ENCODE results near the gene MLX. TPM values are rescaled to one million over a fixed set of nuclear protein-coding genes. Genes with fewer than 3 reads are reported as not detected.
A peak's percentile ranks its signal among the peaks of the same experiment; 100 is the strongest.

MLX gene
- total and polyA plus RNA-seq, 7 donors: 45.2 to 108 (median 67.9) TPM

DNA sequence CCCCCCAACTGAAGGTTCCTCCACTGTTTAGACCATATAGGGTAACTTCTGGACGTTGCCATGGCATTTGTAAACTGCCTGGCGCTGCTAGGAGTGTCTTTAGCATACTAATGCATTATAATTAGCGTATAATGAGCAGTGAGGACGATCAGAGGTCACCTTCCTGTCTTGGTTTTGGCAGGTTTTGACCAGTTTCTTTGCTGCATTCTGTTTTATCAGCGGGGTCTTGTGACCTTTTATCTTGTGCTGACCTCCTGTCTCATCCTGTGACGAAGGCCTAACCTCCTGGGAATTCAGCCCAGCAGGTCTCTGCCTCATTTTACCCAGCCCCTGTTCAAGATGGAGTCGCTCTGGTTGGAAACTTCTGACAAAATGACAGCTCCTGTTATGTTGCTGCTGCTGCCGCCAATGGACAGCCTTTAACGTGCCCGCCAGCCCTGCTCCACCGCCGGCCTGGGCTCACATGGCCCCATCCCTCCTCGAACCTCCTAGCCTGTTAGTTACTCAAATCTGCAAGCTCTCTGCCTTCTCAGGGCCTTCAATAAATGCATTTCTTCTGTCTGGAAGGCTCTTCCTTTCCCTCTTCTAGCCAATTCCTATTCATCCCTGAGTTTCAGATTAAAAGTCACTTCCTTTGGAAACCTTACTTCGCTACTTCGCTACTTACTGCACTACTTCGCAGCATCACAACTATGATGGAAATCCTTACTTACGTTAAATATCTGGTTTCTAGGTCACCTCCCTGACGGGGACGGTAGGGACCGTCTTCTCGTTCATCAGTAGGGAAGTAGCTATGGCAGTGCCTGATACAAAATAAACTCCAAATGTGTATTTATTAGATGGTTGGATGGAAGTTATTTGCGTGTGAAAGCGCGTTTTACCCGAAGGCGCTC is 31.5 kb upstream of the MLX start:
- TF ChIP-seq, protein P1, sequence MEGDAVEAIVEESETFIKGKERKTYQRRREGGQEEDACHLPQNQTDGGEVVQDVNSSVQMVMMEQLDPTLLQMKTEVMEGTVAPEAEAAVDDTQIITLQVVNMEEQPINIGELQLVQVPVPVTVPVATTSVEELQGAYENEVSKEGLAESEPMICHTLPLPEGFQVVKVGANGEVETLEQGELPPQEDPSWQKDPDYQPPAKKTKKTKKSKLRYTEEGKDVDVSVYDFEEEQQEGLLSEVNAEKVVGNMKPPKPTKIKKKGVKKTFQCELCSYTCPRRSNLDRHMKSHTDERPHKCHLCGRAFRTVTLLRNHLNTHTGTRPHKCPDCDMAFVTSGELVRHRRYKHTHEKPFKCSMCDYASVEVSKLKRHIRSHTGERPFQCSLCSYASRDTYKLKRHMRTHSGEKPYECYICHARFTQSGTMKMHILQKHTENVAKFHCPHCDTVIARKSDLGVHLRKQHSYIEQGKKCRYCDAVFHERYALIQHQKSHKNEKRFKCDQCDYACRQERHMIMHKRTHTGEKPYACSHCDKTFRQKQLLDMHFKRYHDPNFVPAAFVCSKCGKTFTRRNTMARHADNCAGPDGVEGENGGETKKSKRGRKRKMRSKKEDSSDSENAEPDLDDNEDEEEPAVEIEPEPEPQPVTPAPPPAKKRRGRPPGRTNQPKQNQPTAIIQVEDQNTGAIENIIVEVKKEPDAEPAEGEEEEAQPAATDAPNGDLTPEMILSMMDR (IDR thresholded peaks at IDR 0.05): no peak
- peak in 2 of 4 donors; percentile 0 to 14 for ATAC-seq

DNA sequence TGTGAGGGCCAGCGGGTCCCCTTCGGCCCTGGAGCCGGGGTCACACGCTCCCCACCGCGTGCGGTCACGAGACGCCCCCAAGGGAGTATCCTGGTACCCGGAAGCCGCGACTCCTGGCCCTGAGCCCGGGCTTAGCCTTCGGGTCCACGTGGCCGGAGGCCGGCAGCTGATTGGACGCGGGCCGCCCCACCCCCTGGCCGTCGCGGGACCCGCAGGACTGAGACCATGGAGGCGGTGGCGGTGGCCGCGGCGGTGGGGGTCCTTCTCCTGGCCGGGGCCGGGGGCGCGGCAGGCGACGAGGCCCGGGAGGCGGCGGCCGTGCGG is 30.9 kb upstream of the MLX start, which contains the start of gene NAGLU:
NAGLU (plus strand) TSS at position 194 of the 324 bp plus-strand sequence; CDS start at position 226, 32 bp downstream.
- 0% methylated on average over 20 to 40 of the region's 40 CpGs for WGBS, 3 donors
- peak; percentile 98 to 99 for DNase-seq
- ATAC-seq: peak; percentile 81 to 84 (median 82)
- intact Hi-C loops (cut with DNase I): no loop called here
- TF ChIP-seq, protein P1 (IDR thresholded peaks at IDR 0.05): no peak
- Histone ChIP-seq H3K4me1 (peaks cover 28% of the 10 kb centered on the region), H3K27ac (peak within 1 kb of the TSS; percentile 92), H3K27me3 (ENCODE audit: insufficient read depth in 3 of 3, low read length in 2 of 3) (no peaks in the 10 kb centered on the region), H3K9me3 (no peaks in the 10 kb centered on the region), H3K4me3 (peak within 1 kb of the TSS; percentile 74), H3K36me3 (ENCODE audit: insufficient read depth in 1 of 2, low read depth in 1 of 2) (peaks cover 0 to 30% of the 10 kb centered on the region in 2 donors)

More for the DNA sequence above, 31.5 kb upstream of the MLX start:
- Histone ChIP-seq H3K36me3 (ENCODE audit: insufficient read depth in 1 of 2, low read depth in 1 of 2) (peaks cover 0 to 24% of the 10 kb centered on the region in 2 donors), H3K9me3 (no peaks in the 10 kb centered on the region), H3K4me1 (peaks cover 30% of the 10 kb centered on the region), H3K27ac (peak overlapping the region; percentile 92), H3K4me3 (peak overlapping the region; percentile 74), H3K27me3 (ENCODE audit: insufficient read depth in 3 of 3, low read length in 2 of 3) (no peaks in the 10 kb centered on the region)
- 34 to 35% (median 35%) methylated on average over 26 of the region's 26 CpGs for WGBS, 3 donors
- peak in 1 of 2 donors; percentile 45 for DNase-seq
- intact Hi-C loops (cut with DNase I): no loop called here

DNA sequence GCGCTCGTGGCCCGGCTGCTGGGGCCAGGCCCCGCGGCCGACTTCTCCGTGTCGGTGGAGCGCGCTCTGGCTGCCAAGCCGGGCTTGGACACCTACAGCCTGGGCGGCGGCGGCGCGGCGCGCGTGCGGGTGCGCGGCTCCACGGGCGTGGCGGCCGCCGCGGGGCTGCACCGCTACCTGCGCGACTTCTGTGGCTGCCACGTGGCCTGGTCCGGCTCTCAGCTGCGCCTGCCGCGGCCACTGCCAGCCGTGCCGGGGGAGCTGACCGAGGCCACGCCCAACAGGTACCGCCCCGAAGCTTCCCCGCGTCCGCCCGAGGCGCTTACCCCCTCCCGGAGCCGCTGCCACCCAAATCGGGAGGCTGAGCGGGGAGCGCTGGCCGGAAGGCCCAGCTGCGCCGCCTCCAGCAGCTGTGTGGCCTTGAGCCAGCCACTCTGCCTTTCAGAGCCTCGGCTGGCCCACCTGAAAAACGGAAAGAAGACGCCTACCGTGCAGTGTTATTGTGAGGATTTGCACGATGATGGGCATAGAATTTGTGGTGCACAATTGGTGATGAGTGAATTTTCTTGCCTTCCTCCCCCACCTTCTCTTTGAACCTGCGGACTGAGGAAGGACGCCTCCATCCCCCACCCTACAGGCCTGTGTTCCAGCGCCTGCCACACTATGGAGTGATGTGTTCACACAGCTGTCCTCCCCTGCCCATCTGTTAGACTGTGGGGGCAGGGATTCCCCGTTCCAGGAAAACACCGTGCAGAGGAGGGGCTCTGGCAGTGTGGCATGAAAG is 30.3 kb upstream of the MLX start:
- H3K9me3 ChIP-seq: no peaks in the 10 kb centered on the region
- H3K27ac ChIP-seq: peak overlapping the region; percentile 92
- intact Hi-C loops (cut with DNase I): no loop called here
- peaks cover 27% of the 10 kb centered on the region for H3K4me1 ChIP-seq
- DNase-seq (peak; percentile 89 to 95), ATAC-seq (peak; percentile 78 to 85 (median 82))
- H3K36me3 ChIP-seq (ENCODE audit: insufficient read depth in 1 of 2, low read depth in 1 of 2): peaks cover 0 to 35% of the 10 kb centered on the region in 2 donors
- H3K27me3 ChIP-seq (ENCODE audit: insufficient read depth in 3 of 3, low read length in 2 of 3): no peaks in the 10 kb centered on the region
- H3K4me3 ChIP-seq: peak overlapping the region; percentile 74
- 0 to 1% (median 0%) methylated on average over 41 to 65 of the region's 65 CpGs for WGBS, 3 donors
- TF ChIP-seq, protein P1 (IDR thresholded peaks at IDR 0.05): peak; percentile 7

DNA sequence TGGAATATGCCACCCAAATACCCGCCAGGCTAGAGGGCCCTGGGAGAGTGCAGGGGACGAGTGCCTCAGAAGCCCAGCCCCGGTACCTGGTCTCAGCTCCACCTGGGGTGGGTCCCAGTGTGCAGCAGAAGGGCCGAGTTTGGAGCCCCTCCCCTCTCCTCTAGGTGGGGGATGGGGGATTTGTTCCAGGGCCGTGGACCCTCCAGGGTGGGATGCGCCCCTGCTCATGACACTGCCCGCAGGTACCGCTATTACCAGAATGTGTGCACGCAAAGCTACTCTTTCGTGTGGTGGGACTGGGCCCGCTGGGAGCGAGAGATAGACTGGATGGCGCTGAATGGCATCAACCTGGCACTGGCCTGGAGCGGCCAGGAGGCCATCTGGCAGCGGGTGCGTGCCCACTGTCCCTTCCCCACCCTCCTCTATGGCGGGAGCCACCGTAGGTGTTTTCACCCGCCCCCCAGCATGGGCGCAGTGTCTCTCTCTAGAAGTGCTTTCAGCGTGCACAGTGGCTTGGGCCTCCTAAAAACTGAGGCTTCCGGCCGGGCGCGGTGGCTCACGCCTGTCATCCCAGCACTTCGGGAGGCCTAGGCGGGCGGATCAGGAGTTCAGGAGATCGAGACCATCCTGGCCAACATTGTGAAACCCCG is 29.6 kb upstream of the MLX start:
- TF ChIP-seq, protein P1 (IDR thresholded peaks at IDR 0.05): no peak

More for the DNA sequence above, 29.6 kb upstream of the MLX start:
- Histone ChIP-seq H3K4me1 (peaks cover 25% of the 10 kb centered on the region), H3K36me3 (ENCODE audit: insufficient read depth in 1 of 2, low read depth in 1 of 2) (peaks cover 0 to 42% of the 10 kb centered on the region in 2 donors), H3K4me3 (peak overlapping the region; percentile 74), H3K27ac (peak overlapping the region; percentile 92), H3K27me3 (ENCODE audit: insufficient read depth in 3 of 3, low read length in 2 of 3) (no peaks in the 10 kb centered on the region), H3K9me3 (no peaks in the 10 kb centered on the region)
- peak in 2 of 4 donors; percentile 1 for ATAC-seq
- intact Hi-C loops (cut with DNase I): no loop called here
- 50 to 75% (median 56%) methylated on average over 30 of the region's 31 CpGs for WGBS, 3 donors
- DNase-seq: peak in 1 of 2 donors; percentile 61
